HG03571 (cell line): ENCODE results near the gene FAM124A.

Experiments
- ATAC-seq: cut with Tn5 transposase; IDR thresholded peaks from one replicate; pipeline ENCODE4 v1.9.1; 2021; ENCODE audit not compliant: unreplicated experiment

The FAM124A gene

GRCh38 chr13:51241720-51242119 is 19.5 kb downstream of the FAM124A start:
- ATAC-seq = no peak

- no peak for ATAC-seq
These were observed 21.0 kb downstream of the FAM124A start for GRCh38 chr13:51243227-51243626.

GRCh38 chr13:51243832-51244231 is 21.6 kb downstream of the FAM124A start:
- no peak for ATAC-seq

- ATAC-seq = no peak
These were observed 22.6 kb downstream of the FAM124A start for GRCh38 chr13:51244637-51245405.

- no peak for ATAC-seq
These were observed 23.4 kb downstream of the FAM124A start for GRCh38 chr13:51245583-51245982.

- no peak for ATAC-seq
These were observed 23.8 kb downstream of the FAM124A start for GRCh38 chr13:51246025-51246417.

GRCh38 chr13:51246418-51247277 is 24.4 kb downstream of the FAM124A start:
- no peak for ATAC-seq

GRCh38 chr13:51249255-51249654 is 27.1 kb downstream of the FAM124A start:
- ATAC-seq = no peak

GRCh38 chr13:51249770-51250741 is 27.9 kb downstream of the FAM124A start:
- ATAC-seq = no peak

- no peak for ATAC-seq
These were observed 29.3 kb downstream of the FAM124A start for GRCh38 chr13:51251480-51251879.

- no peak for ATAC-seq
These were observed 30.8 kb downstream of the FAM124A start for GRCh38 chr13:51252954-51253532.

GRCh38 chr13:51255556-51255955 is 33.4 kb downstream of the FAM124A start:
- no peak for ATAC-seq

- ATAC-seq = no peak
These were observed 35.0 kb downstream of the FAM124A start for GRCh38 chr13:51257187-51257586.

GRCh38 chr13:51258612-51259548 is 36.7 kb downstream of the FAM124A start:
- ATAC-seq = no peak

- no peak for ATAC-seq
These were observed 38.0 kb downstream of the FAM124A start for GRCh38 chr13:51260154-51260553.

- no peak for ATAC-seq
These were observed 39.5 kb downstream of the FAM124A start for GRCh38 chr13:51261610-51262249.

- no peak for ATAC-seq
These were observed 40.5 kb downstream of the FAM124A start for GRCh38 chr13:51262501-51263211.

GRCh38 chr13:51266642-51267041 is 44.4 kb downstream of the FAM124A start:
- no peak for ATAC-seq
